Inflammatory macrophage treated with lipopolysaccharide for 1 hour (primary cell): ENCODE measurements around the gene PRLH.

Source experiments
- DNase-seq, 2 donors: peaks; one replicate each; pipeline ENCODE4 v3.0.0-alpha.2; 2020 to 2022

The PRLH gene

DNA sequence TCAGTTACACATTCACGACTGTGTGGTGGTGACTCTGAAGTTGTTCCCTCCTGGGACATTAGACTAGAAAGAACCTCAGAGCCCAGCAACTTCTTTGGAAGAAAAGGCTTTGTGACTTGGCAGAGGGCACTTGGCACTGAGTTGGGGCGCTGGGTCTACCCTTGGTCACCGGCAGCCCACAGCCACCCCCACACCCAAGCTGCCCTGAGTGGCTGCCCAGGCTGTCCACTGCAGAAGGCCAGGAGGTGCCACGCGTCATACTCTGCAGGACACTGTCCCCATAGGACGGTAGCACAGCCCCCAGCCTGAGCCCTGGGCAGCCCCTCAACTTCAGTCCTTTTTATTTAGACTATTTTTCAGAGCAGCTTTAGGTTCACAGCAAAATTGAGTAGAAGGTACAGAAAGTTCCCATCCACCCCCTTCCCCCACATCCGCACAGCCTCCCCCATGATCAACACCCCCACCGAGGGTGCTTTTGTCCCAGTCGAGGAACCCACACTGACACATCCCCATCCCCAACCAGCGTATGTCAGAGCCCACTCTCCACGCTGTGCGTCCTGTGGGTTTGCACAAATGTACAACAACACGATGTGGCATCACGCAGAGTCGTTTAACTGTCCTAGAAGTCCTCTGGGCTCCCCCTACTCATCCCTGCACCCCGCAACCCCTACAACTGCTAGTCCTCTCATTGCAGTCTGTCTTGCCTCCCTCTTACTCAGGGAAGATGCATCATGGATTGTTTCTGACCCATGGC is 1.1 kb downstream of the PRLH start:
- DNase-seq = no peak

DNA sequence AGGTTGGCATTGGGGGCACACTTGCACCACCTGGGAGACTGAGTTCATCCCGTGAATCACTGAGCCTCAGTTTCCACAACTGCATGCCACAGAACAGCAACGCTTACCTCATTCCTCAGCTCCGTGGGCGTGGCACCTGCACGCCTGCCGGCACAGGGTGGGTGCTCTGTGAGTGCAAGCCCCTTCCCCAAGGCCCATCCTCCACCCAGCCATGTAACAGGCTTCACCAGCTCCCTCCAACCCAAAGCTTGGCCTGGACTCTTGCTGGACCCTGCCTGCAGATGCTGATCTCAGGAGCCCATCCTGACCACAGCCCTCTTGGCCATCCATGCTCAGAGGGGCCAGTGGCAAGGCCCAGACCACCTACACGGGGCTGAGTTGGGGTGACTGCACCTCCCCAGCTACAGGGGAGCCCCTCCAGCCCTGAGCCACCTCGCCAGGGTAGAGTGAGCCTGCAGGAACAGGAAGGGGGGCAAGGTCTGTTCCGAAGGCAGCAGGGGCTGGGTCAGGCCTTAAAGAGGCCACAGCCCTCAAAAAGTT is 1.8 kb downstream of the PRLH start:
- no peak for DNase-seq

DNA sequence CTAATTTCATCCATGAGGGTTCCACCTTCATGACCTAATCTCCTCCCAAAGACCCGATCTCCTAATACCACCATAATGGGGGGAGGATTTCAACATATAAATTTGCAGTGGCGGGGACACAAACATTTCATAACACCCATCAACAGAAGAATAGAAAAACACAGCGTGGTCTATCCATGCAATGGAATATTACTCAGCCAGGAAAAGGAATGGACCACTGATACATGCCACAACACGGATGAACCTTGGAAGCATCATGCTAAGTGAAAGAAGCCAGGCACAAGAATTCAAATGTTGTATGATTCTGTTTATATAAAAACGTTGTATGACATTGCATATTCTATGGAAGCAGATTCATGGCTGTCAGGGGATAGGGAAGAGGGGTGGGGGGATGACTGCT is 2.7 kb downstream of the PRLH start:
- no peak for DNase-seq

DNA sequence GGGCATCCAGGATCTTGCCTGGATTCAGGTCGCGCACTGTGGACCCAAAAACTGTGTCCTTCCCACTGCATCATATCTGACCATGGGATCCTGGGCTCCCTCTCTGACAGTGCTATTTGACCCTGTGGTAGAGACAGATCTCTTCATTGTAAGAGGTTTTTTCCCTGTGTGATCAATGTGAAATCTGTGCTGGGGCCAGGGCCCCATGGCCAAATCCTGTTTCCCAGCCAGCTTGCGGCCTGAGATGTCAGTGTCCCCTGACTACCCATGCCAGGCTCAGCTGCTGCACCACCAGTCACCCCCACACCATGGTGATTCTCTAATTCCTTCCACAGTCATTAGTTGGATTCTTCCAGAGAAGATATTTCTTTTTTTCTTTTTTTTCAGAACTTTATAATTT is 3.5 kb downstream of the PRLH start:
- DNase-seq = no peak

DNA sequence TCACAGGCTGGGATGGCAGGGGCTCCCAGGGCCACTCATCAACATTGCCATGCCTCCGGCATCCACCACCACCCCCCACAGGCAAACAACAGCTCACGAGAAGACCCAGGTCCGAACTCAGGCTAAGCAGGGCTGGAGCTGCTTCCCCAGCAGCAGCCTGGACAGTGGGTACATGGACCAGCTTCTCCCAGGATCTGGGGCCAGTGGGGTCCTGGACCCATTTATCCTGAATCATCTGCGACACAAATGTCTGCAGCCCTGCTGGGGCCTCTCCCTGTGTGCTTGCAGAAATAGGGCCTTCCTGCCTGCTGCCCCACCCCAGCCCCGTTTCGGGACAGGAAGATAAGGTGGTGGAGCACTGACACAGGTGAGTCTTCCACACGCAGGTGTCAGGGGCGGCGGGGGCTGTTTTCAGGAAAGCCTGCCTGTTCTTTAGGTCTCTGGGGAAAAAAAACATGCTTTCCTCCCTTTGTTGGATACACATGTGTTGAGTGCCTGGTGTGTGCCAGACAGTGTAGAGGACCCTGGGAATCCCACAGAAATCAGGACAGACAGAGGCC is 4.5 kb downstream of the PRLH start:
- DNase-seq = no peak

DNA sequence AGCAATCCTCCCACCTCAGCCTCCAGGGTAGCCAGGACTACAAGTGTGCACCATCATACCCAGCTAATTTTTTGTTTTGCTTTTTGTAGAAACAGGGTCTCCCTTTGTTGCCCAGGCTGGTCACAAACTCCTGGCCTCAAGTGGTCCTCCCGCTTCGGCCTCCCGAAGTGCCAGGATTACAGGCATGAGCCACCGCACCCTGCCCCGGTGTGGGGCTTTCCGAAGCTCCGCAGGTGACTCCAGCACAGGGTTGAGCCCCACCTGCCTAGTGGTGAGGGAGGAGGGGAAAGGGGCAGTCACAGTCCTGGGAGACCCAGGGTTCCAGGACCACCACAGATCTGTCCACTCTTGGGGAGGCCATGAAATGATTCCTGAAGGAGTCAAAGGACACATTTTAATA is 5.2 kb downstream of the PRLH start:
- DNase-seq = no peak

DNA sequence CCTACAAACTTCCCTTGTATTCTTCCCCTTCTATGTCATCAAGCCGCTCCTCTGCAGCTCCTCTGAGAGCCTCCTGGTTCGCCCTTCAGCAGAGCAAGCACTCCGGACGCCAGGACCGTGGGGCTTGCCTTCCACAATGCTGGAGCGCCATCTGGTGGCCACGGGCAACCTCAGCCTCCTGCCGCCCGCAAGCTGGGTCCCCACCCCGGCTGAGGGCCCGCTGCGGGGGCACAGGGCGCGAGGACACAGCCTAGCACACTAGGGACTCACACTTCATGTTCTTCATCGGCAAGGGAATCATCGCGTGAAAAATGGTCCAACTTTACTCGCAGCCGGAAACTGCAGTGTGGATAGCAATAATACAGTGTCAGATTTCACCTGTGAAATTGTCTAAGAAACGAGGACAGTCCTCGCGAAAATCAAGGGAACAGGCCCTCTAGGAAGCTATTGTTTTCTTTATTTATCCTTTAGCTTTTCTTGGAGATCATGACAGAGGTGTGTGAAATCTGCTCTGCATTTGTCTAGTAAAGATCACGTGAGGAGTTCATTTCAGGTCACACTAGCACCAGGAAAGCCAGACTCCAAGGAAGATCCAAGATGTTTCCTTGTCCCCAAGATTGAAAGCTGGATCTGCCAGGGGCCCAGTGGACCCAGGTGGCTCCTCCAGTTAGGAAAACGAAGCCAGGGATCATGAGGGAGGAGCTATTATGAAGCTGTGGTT is 5.8 kb downstream of the PRLH start:
- peak; percentile 83 to 93 for DNase-seq

DNA sequence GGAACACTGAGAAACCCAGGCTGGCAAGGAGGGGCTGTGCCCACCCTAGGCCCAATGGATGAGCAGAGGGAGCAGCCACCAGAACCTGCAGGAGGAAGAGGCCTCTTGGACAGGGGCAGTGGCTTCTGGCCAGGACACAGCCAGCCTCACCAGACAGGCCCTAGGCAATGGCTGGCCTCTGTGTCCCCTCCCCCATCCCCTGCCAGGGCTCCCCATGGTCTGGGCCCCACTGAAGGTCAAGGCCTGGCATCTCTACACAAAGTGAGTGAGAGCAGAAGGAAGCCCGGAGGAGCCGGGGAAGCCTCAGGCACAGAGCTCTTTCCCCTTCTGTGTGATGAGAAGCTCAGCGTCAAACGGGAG is 6.3 kb downstream of the PRLH start:
- no peak for DNase-seq

DNA sequence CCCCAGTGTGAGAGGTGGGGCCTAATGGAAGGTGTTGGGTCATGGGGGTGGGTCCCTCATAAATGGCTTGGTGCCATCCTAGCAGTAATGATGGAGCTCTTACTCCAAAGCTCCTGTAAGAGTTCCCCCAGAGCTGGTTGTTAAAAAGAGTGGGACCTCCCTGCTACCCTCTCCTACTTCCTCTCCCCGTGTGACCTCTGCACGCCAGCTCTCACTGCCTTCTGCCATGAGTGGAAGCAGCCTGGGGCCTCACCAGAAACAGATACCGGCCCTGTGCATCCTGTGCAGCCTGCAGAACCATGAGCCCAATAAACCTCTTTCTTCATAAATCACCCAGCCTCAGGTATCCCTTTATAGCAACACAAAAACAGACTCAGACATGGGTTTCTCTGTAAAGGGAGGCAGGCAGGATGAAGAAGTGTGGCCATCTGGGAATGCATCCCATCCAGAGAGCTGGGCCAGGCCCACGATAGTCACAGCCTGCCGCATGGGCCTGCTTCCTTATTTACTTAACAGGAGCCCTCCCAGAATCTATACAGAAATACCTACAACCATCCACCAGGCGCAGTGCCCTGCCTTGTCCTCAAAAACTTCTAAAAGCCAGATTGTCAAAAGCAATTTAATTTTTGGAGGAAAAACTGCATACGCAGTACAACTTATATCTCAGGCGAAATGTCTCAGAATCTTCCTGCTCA is 7.5 kb downstream of the PRLH start:
- no peak for DNase-seq

DNA sequence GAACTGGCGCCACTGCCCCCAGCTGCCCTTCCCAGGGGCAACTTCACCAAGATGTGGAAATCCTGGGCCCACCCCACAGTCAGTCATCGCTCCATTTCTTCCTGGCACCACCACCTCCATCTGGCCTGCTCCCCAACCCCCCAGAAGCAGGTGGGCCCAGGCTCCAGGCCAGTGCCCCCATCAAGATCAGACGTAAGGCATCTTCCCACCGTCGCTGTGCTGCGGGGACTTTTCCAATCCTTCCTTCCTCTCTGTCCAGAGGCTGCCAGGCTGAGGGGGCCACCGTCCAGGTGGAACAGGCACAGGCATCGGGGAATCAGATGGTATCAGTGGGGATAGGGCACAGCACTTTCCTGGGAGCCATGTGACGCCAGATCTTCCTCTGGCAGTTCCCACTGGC is 8.1 kb downstream of the PRLH start:
- no peak for DNase-seq

DNA sequence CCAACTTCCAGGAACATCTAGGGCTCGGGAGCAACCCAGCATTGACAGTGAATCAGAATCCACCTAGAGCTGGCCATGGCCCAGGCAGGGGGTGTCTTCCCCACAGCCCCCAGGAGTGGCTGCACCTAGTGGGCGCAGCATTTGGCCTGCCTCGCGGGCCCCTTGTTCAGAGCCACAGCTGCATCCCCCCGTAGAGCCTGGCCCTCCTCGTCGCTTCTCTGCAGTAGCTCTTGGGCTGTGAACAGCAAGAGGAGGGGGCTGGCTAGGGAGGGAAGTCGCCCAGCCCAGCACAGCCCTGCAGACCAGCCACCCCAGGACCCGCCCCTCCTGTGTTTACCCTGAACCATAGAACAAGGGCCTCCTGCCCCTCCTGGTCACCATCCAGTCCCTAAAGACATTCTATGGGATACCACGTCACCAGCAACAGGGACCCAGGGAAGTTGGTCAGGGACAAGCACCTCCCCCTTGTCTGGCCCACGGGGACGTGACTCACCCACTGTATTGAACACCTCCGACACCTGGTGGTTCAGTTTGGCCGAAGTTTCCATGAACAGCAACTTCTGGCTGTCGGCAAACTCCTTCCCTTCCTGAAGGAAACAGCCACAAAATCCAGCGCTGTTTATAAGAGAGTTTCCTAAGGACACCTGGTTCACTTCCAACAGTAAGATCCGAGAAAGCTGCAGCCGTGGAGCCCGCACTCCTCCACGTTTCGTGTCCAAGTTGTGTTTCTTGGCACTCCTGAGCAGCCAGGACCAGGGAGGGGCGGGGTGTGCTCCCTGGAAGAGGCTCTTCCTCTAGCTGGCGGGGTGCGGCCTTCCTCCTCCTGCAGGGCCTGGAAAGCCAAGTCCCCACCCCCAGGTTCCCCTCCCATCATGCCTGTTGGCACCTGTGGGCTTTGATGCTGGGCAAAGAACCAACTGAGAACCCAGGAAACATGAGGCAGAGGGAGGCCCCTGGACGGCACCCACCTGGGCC is 8.8 kb downstream of the PRLH start:
- no peak for DNase-seq

DNA sequence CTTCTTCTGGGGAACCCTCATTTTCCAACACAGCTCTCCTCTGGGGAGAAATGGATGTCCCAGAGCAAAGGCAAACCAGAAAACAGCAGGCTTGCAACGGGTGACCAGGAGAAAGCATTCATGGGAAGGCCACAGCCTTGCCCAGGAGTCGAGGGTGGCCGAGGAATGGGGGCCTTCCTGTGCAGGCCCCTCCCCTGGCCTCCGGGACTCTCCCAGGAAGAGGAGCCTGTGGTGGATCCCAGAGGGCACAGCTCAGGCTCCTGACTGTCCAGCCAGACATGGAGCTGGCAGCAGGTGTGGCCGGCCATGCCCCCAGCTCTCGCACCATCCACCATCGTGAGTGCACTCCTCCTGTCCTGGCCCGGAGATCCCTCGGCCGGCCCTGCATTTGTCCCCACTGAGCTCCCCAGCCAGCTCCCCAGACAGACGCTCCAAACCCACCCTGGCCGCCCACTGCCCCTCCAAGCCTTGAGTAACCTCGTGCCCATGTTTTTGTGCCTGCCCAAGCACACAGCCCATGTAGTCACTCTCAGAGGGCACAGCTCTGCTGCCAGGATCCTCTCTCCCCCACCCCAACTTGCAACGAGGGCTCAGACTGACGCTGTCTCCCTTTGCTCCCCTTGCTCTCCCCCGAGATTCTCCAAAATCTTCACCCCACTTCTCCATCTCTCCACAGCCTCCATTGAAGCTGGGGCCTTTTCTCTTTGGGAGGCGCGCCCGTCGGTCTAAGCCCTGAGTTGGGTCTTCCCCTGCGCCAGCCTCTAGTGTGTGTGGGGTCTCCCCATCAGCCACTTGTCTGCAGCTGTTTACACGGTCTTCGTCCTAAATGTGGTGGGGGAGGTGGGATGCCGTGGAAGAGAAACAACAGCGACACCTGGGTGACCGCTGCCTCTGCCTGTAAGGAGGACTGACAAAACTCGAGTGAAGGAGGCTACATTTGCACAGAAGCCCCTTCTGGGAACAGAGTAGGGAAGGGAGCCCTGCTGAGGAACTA is 9.8 kb downstream of the PRLH start:
- no peak for DNase-seq

DNA sequence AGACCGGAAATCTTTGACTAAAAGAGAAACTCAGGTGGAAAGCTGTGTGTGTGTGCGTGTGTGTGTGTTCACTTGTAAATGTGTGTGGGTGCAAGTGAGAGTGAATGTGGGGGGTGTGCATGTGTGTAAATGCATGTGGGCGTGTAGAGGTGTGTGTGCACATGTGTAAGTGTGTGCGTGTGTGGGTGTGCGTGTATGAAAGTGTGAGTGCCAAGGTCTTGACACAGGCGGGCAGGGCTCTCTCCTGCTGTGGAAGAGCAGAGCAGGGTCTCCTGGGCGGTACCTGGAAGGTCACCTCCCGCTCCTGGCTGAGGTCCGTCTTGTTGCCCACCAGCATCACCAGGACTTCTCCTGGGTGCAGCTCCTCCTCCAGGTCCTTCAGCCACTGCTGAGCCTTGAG is 10.6 kb downstream of the PRLH start:
- no peak for DNase-seq

DNA sequence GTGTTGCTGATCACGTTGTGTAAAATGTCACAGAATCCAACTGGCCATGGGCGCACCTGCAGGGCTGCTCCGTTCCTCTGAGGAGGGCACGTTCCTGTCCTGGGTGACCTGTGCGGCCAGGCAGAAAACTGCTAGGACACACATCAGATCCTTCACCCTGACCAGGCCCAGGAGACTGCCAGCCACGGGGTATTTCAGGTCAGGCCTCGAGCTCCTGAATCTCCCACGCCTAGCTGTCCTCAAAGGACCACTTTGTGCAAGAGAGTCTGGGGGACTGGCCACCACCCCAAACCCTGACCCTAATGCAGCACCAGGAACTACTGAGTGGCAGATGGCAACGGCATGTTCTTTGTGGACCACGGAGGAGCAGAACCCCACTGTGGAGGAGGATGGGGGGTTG is 11.1 kb downstream of the PRLH start:
- no peak for DNase-seq

DNA sequence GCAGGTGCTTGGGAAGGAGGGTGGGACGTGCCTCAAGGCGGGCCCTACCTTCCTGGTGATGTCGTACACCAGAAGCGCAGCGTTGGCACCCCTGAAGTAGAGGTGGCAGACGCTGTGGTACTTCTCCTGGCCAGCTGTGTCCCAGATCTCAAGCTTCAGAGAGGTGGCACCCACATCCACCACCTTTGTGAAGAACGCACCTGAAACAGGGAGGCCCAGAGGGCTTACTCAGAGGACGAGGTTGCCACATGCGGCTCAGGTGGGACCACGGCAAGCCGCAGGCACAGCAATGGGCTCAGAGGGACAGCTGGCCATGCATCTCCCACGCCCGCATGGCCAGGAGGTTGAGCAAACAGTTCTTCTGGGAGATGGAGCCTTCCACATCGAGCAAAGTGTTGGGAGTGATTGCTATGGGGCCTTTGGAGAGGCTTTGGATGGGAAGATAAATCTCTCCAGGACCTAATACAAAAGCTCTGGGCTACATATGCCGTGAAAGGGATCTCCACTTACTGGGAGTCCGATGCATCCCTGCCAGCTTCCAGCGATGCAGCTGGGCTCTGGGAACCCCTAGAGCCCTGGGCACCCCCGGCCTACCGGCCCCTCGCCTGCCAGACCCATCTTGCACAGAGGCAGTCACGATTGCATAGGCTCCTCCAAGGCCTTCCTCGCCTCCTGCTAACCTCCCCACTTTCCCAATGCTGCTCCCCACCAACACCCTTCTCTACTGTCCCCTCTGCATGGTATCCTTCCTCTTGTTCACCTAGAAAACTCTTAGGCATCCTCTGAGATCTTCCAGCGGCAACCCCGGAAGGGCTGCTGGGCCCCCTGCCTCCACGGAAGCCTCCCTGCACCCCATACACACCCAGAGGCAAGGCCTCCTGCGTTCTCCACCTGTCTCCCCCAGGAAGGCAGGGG is 11.8 kb downstream of the PRLH start:
- DNase-seq = no peak

DNA sequence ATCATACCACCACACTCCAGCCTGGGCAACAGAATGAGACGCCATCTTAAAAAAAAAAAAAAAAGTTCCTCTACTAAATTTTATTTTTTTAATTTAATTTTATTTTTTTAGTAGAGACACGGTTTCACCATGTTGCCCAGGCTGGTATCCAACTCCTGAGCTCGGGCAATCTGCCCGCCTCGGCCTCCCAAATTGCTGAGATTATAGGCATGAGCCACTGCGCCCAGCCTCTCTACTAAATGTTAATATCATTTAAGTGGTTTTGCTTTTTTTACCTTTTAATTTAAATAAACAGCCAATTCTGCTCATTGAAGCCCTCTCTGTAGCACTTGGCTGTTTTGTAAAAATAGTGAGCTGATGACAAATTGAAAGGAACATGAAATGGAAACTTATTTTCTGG is 15.0 kb downstream of the PRLH start:
- DNase-seq = no peak

DNA sequence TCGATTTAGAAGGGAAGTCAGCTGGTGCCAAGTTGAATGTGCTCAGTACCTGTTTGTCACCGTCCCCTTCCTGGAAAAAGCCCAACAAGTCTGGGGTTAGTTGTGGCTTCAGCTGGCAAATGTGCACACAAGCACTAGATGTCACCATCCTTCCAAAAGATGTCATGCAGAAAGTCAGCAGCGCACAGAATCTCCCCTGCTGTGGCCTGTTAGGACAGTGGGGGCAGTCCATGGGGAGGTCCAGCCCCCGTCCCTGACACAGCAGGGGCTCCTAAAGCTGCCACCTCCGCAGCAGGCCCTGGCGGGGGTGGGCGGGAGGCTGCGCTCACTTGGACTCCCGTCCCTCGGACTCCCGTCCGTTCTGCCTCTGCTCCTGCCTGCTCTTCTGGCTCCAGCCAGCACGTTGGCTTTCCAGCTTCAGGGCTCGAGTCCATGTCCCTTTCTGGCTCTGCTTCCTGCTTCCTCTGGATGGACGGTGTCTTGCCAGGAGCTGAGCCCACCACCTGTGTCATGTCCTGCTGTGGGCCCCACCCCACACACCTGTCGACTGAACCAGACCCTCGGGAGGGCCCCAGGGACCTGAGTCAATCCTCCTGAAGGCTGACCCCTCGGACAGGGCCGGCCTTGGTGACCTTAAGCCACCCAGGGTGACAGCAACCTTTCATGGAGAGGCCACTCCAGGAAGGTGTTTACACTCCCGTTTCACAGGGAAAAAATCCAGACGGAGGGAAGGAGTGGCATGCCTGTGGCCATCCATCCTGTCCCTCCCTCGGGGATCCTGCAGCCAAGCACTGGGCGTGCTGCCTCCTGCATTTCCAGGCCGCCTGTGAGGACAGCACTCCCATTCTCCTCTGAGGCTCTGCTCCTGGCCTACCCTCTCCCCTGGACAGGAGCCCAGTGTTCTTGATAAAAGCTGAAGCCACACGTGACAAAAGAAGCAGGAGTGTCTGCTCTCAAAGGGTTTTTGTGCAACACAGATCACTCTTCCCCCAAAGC is 15.7 kb downstream of the PRLH start:
- peak; percentile 25 to 29 for DNase-seq
